HG03159 (cell line): Measurements from ENCODE around the gene EID2B.
A peak's percentile ranks its signal among the peaks of the same experiment; 100 is the strongest.

Experiments
- ATAC-seq: cut with Tn5 transposase; IDR thresholded peaks from one replicate; pipeline ENCODE4 v1.9.1; 2021; ENCODE audit warnings: mild to moderate bottlenecking, moderate library complexity; ENCODE audit not compliant: unreplicated experiment

Gene EID2B

GRCh38 chr19:39533003-39533512 is 406 bp upstream of the EID2B start:
- peak; percentile 3 for ATAC-seq

GRCh38 chr19:39531834-39532232 is 819 bp downstream of the EID2B start:
- no peak for ATAC-seq

- no peak for ATAC-seq
Measured at GRCh38 chr19:39525205-39525604, 7.4 kb downstream of the EID2B start.

GRCh38 chr19:39524495-39524894 is 8.2 kb downstream of the EID2B start:
- no peak for ATAC-seq

- ATAC-seq: no peak
Measured at GRCh38 chr19:39520541-39521484, 11.8 kb downstream of the EID2B start.

GRCh38 chr19:39518975-39519374 is 13.7 kb downstream of the EID2B start:
- no peak for ATAC-seq

- no peak for ATAC-seq
Measured at GRCh38 chr19:39518458-39518857, 14.2 kb downstream of the EID2B start.

GRCh38 chr19:39517432-39517831 is 15.2 kb downstream of the EID2B start:
- ATAC-seq: no peak

GRCh38 chr19:39516270-39516669 is 16.4 kb downstream of the EID2B start:
- no peak for ATAC-seq

- ATAC-seq: no peak
Measured at GRCh38 chr19:39515551-39516191, 17.0 kb downstream of the EID2B start.

- ATAC-seq: no peak
Measured at GRCh38 chr19:39514840-39515550, 17.7 kb downstream of the EID2B start, which contains the start of gene SELENOV. SELENOV (plus strand) TSS chr19:39515139; CDS start chr19:39515213, 74 bp downstream.

- ATAC-seq: no peak
Measured at GRCh38 chr19:39512988-39513387, 19.7 kb downstream of the EID2B start.

- no peak for ATAC-seq
Measured at GRCh38 chr19:39509233-39509632, 23.4 kb downstream of the EID2B start.

GRCh38 chr19:39508629-39509028 is 24.0 kb downstream of the EID2B start:
- no peak for ATAC-seq

- ATAC-seq: no peak
Measured at GRCh38 chr19:39507715-39508364, 24.8 kb downstream of the EID2B start.

- no peak for ATAC-seq
Measured at GRCh38 chr19:39506944-39507714, 25.5 kb downstream of the EID2B start.

- no peak for ATAC-seq
Measured at GRCh38 chr19:39506598-39506943, 26.1 kb downstream of the EID2B start.

GRCh38 chr19:39502640-39503417 is 29.8 kb downstream of the EID2B start:
- no peak for ATAC-seq

GRCh38 chr19:39501340-39501739 is 31.3 kb downstream of the EID2B start:
- no peak for ATAC-seq
